Neural cell (in vitro differentiated cells): ENCODE measurements around the gene SMTN.

Experiments used
- CTCF ChIP-seq: fragments of 450-650 bp; IDR thresholded peaks from 2 replicates; pipeline ENCODE4 v1.5.1; 2014; ENCODE audit warnings: antibody characterized with exemption, mild to moderate bottlenecking, moderate library complexity; ENCODE audit not compliant: poor library complexity, severe bottlenecking
- EP300 ChIP-seq: fragments of 450-650 bp; conservative IDR thresholded peaks from 2 replicates; pipeline ENCODE4 v1.6.1; 2014; ENCODE audit warnings: antibody characterized with exemption, mild to moderate bottlenecking, moderate library complexity; ENCODE audit not compliant: poor library complexity, severe bottlenecking
- EZH2 ChIP-seq: fragments of 200-600, 300-800 bp; shearing (Covaris generic), sonication (generic); IDR thresholded peaks from 2 replicates; pipeline ENCODE4 v1.6.1; 2014; ENCODE audit warnings: antibody characterized with exemption, low read length, borderline replicate concordance, mild to moderate bottlenecking; ENCODE audit not compliant: insufficient read depth, poor library complexity, severe bottlenecking
- MXI1 ChIP-seq: fragments of 450-650 bp; conservative IDR thresholded peaks from 2 replicates; pipeline ENCODE4 v1.6.1; 2014; ENCODE audit warnings: antibody characterized with exemption, mild to moderate bottlenecking; ENCODE audit not compliant: poor library complexity, severe bottlenecking
- POLR2AphosphoS5 ChIP-seq: IDR thresholded peaks from 2 replicates; pipeline ENCODE4 v1.6.1; 2012
- RAD21 ChIP-seq: fragments of 450-650 bp; conservative IDR thresholded peaks from 2 replicates; pipeline ENCODE4 v1.6.1; 2014; ENCODE audit warnings: antibody characterized with exemption, mild to moderate bottlenecking, moderate library complexity
- SMC3 ChIP-seq: fragments of 450-650 bp; conservative IDR thresholded peaks from 2 replicates; pipeline ENCODE4 v1.6.1; 2014; ENCODE audit warnings: antibody characterized with exemption, mild to moderate bottlenecking, moderate library complexity; ENCODE audit not compliant: poor library complexity
- TAF1 ChIP-seq: IDR thresholded peaks from 2 replicates; pipeline ENCODE4 v1.6.1; 2012; ENCODE audit warnings: low read depth

- no peak for TF ChIP-seq SMC3
- TF ChIP-seq CTCF = no peak
- TF ChIP-seq POLR2AphosphoS5 = no peak
- no peak for TF ChIP-seq EZH2
- TF ChIP-seq RAD21 = no peak
- TF ChIP-seq EP300 = no peak
- TF ChIP-seq MXI1 = no peak
- TF ChIP-seq TAF1 = no peak
These were observed 70.8 kb downstream of the SMTN start for GRCh38 chr22:31151872-31152271.
